Measurements from ENCODE around the gene MRPS24.

MRPS24 gene

DNA sequence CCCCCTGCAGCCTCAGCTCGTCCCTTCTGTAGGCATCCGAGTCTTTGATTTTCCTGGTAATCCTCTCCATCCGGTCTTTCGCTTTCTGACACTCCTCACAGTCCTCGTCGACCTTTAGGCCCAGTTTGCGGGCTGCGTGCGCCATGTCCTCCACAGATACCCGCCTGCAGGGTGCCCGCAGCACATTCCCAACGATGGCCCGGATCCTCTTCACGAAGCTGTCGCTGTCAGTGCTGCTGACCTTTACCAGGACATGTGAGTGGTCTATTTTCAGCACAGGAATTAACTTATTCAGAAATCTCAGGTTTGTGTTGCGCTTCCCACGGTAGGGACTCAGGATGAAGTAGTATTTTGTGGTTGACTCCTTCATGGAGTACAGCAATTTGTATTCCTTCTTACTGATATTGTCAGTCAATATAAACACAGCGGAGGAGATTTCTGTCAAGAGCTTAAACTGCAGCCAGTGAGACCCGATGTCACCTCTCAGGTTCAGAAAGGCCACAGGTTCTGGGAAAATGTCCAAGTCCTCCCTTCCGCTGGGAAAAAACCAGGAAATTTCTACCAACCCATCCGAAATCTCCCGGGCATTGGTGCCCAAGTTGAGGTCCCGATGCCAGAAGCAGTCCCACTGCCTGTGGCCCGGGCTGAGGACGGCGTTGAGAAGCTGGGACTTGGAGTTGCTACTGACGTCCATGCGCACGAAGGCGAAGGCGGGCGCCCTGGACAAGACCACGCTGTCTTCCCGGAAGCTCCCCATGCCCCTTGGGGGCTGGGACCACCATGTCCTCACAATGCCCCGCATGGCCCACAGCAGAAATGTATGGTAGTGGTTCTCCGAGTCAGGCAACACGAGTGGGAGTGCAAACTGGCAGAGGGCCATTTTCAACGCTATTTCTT lies 8.9 kb upstream of the MRPS24 start:
- DNase-seq (ENCODE audit: low read depth), result no peak
- no peak overlapping the region for H3K4me3 ChIP-seq (ENCODE audit: low read length)
- TF ChIP-seq, protein P1, sequence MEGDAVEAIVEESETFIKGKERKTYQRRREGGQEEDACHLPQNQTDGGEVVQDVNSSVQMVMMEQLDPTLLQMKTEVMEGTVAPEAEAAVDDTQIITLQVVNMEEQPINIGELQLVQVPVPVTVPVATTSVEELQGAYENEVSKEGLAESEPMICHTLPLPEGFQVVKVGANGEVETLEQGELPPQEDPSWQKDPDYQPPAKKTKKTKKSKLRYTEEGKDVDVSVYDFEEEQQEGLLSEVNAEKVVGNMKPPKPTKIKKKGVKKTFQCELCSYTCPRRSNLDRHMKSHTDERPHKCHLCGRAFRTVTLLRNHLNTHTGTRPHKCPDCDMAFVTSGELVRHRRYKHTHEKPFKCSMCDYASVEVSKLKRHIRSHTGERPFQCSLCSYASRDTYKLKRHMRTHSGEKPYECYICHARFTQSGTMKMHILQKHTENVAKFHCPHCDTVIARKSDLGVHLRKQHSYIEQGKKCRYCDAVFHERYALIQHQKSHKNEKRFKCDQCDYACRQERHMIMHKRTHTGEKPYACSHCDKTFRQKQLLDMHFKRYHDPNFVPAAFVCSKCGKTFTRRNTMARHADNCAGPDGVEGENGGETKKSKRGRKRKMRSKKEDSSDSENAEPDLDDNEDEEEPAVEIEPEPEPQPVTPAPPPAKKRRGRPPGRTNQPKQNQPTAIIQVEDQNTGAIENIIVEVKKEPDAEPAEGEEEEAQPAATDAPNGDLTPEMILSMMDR (IDR thresholded peaks at IDR 0.05; ENCODE audit: insufficient read depth, low read depth, low read length, missing control alignments), result no peak

DNA sequence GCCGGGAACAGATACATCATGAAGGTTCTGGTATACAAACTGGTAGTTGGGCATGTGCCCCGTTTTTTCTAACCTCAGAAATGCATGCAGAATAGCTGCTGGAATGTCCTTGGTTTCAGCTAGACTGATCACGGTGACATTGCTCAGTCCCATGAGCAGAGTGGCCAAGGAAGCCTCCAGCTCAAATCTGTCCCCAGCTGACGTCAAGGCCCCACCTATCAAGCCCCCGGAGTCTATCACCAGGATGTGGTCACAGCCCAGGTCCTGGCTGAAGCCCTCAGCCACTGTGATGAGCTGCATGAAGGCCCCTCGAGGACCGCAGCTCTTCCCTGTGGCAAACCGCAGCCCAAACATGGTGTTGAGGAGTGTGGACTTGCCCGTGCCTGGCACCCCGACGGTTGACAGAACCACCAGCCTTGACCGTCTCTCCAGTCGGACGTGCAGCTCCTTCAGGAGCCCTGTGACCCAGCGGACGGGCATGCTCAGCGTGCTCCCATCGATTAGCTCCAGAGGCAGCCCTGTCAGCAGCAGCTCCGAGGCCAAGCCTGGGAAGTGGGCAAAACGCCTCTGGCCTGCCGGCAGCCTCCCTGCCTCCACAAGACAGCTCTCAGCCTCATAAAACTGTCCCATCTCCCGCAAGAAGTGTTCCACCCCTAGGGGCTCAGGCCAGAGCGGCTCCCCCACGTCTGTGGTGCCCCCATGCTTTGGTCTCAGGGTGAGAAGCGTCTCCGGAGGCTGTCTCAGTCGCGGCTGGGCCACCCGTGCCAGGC lies 7.8 kb upstream of the MRPS24 start:
- TF ChIP-seq, protein P1 (IDR thresholded peaks at IDR 0.05; ENCODE audit: insufficient read depth, low read depth, low read length, missing control alignments), result no peak
- no peak for DNase-seq (ENCODE audit: low read depth)
- no peak overlapping the region for H3K4me3 ChIP-seq (ENCODE audit: low read length)

DNA sequence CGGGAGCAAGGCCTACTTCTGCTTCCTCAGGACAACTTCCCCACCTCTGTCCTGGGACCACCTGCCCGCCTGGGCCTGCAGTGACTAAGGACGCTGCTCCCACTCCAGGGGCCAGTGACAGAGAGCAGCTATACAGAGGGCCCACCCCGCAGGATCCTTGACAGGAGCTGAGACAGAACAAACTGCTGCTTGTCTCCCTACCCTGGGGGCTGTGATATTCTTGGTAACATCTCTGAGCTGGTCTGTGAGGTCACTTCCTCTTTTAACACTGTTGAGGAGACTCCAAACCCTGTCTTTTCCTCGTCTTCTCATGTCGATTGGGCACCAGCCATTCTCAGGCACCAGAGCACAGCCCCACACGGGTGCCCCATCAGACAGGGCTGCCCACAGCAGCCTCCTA lies 6.9 kb upstream of the MRPS24 start:
- TF ChIP-seq, protein P1 (IDR thresholded peaks at IDR 0.05; ENCODE audit: insufficient read depth, low read depth, low read length, missing control alignments), result no peak
- no peak for DNase-seq (ENCODE audit: low read depth)
- H3K4me3 ChIP-seq (ENCODE audit: low read length), result no peak overlapping the region

DNA sequence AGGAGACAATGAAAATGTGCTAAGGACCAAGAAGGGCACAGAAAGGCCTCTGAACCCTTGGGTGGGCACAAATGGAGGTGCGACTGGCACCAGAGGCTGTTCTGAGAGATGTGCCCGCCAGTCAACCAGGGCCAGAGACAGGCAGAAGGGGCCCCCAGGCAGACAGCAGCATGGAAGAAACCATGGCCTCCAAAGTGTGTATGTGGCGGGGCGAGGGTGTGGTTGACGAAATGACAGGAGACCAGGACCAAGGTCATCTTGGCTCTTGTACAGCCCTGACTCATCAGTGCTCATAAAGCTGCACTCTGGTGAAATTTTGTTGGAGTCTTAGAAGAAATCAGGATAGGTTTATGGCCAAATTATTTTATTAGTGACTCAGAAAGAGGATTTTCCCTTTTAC lies 4.0 kb upstream of the MRPS24 start:
- peak; percentile 85 for DNase-seq (ENCODE audit: low read depth)
- TF ChIP-seq, protein P1 (IDR thresholded peaks at IDR 0.05; ENCODE audit: insufficient read depth, low read depth, low read length, missing control alignments), result no peak
- no peak overlapping the region for H3K4me3 ChIP-seq (ENCODE audit: low read length)

DNA sequence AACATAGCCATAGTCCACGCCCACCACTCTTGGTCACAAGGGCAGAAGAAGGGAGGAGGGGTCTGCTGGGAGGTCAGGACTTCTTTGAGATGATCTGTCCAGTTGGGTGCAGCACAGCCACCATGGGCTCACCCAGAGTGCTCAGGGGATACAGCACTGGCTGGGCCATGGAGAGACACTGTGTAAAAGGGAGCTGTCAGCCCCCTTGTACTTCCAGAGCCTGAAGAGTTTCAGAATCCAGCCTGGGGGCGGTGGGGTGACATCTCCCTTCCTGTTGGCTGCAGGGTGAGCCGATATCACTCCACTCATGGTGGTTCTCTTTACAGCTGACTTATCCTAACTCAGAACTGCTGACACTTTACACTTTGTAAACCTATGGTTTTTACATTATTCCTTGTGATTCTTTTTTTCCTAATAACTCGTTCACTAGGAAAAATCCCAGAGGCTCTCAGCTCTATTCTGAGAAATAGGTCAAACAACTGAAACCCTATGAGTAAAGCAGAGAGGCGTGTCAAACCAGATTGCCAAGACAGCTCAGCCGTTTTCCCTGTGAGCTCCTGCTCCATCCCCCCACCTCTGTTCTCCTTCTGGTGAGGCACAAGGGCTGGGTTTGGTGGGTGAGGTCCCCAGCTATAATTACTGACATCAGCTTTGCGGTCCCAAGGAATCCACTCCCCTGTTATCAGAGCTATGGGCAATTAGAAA lies 3.2 kb upstream of the MRPS24 start:
- H3K4me3 ChIP-seq (ENCODE audit: low read length), result no peak overlapping the region
- TF ChIP-seq, protein P1 (IDR thresholded peaks at IDR 0.05; ENCODE audit: insufficient read depth, low read depth, low read length, missing control alignments), result no peak
- peak; percentile 89 for DNase-seq (ENCODE audit: low read depth)

DNA sequence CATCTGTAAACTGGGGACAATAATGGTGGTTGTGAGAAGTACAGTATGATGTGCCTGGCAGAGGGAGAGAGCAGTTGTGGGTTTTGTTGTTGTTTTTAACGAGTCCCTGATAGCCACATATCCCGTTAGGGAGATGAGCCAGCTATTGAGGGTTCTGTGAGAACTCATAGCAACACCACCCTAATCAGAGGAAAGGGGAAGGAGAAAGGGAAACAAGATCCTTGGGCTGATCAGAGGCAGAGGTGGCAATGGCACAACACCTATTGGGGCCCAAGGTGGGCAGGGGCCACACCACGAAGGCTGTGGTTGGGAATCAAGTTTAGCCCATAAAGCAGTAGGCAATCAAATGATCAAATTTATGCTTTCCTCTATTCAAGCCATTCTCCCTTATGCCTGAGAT lies 1.7 kb upstream of the MRPS24 start:
- TF ChIP-seq, protein P1 (IDR thresholded peaks at IDR 0.05; ENCODE audit: insufficient read depth, low read depth, low read length, missing control alignments), result no peak
- no peak for DNase-seq (ENCODE audit: low read depth)
- no peak overlapping the region for H3K4me3 ChIP-seq (ENCODE audit: low read length)
